Duodenal mucosa (tissue), 2 donors: Measurements from ENCODE around the gene TESMIN.

Experiments used
- H3K27ac ChIP-seq: one replicate; pipeline ENCODE4 v1.7.0; 2013; ENCODE audit warnings: low read depth, low read length
- H3K27me3 ChIP-seq, 2 donors: one replicate each; pipeline ENCODE4 v1.7.0; 2013; ENCODE audit warnings: low read length in 2 of 2, control low read depth in 1 of 2; ENCODE audit not compliant: insufficient read depth in 2 of 2, control insufficient read depth in 1 of 2
- H3K36me3 ChIP-seq, 2 donors: one replicate each; pipeline ENCODE4 v1.7.0; 2013; ENCODE audit warnings: low read length in 2 of 2, control low read depth in 1 of 2; ENCODE audit not compliant: insufficient read depth in 2 of 2, control insufficient read depth in 1 of 2
- H3K4me1 ChIP-seq, 2 donors: one replicate each; pipeline ENCODE4 v1.7.0; 2013; ENCODE audit warnings: low read length in 2 of 2, control low read depth in 1 of 2; ENCODE audit not compliant: insufficient read depth in 2 of 2, control insufficient read depth in 1 of 2
- H3K4me3 ChIP-seq, 2 donors: one replicate each; pipeline ENCODE4 v1.7.0; 2013; ENCODE audit warnings: low read length in 2 of 2, low read depth in 1 of 2
- H3K9ac ChIP-seq, 2 donors: one replicate each; pipeline ENCODE4 v1.7.0; 2013; ENCODE audit warnings: low read length in 2 of 2, low read depth in 1 of 2
- H3K9me3 ChIP-seq, 2 donors: one replicate each; pipeline ENCODE4 v1.7.0; 2013; ENCODE audit warnings: low read length in 2 of 2, control low read depth in 1 of 2; ENCODE audit not compliant: control insufficient read depth in 1 of 2

Gene TESMIN

DNA sequence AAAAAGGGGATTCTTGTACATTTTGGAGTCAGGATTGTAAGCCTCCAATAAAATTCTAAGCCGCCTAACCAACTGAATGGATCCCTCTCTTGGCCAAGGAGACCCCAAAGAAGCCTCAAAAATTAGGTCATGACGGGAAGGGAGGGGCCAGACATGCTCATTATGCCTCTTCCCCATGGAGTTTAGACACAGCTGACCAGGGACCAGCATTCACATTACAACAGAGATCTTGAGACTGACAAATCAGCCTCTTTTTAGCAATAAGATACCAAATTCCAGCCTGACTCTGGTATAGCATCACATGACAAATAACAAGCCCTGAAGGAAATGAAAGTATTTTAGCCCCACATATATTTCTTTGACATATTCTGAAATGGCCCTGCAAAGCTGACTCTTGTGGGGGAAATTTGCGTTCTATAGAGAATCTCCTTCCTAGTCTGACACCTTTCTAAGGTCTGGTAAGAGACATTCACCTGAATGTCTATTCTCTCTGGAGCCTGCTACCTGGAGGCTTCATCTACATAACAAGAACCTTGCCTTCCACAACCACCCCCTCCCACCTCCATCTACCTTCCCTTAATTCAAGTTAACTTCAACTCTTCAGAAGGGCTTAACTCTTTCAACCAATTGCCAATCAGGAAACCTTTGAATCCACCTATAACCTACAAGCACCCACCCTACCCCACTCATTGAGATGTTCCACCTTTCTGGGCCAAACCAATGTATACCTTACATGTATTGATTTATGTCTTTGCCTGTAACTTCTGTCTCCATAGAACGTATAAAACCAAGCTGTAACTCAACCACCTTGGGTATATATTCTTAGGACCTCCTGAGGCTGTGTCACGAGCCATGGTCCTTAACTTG lies 56.7 kb downstream of the TESMIN start:
- H3K27ac ChIP-seq, result no peak overlapping the region
- no peak overlapping the region for H3K9ac ChIP-seq
- H3K27me3 ChIP-seq, result peaks cover 0 to 1% of the 10 kb centered on the region in 2 donors
- H3K9me3 ChIP-seq, result no peaks in the 10 kb centered on the region
- no peaks in the 10 kb centered on the region for H3K36me3 ChIP-seq
- H3K4me1 ChIP-seq, result no peaks in the 10 kb centered on the region
- no peak overlapping the region for H3K4me3 ChIP-seq

DNA sequence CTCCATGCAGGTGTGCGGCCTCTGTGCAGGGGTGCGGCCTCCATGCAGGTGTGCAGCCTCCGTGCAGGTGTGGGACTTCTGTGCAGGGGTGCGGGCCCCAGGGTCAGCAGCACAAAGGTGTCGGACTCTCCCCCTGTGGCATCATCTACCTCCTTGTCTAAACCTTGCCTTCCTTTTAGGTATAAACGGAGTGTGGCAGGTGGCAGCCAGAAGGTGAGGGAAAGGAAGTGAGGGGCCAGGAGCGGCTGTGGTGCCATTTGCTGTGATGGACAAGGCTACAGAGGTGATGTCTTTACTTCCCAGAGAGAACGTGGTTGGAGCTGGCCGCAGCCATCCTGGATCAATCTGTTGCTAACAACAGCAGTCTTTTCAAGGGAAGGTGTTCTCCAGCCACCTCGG lies 57.8 kb downstream of the TESMIN start:
- Histone ChIP-seq H3K9me3 (no peaks in the 10 kb centered on the region), H3K27ac (no peak overlapping the region), H3K27me3 (peaks cover 0 to 3% of the 10 kb centered on the region in 2 donors), H3K36me3 (no peaks in the 10 kb centered on the region), H3K4me1 (no peaks in the 10 kb centered on the region), H3K9ac (no peak overlapping the region), H3K4me3 (no peak overlapping the region)

DNA sequence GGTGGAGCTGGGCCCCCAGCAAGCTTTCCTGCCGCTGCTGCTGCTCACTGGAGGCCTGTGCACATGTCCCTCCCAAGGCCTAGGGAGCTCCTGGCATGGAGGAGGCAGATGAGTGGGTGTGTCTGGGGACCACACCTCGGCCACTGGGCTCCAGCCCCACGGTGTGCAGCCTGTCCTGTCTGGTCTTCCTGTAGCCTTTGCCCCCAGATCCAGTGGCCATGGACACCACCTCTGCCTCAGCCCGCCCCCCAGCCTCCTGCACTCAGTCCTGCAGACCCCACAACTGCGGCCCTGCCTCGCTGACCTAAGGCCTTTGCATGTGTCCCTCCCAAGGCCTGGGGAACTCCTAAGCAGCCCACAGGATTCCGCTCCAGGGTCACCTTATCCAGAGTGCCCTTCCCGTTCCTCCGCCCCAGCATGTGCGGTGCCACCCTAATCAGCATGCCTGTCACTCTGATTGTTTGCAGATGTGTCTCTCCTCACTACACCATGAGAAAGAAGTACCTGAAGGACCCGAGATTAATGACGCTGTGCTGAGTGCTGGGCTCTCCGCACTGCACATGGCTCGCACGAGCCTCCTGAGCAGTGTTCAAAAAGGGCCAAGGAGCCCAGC lies 58.3 kb downstream of the TESMIN start:
- no peaks in the 10 kb centered on the region for H3K9me3 ChIP-seq
- no peak overlapping the region for H3K9ac ChIP-seq
- no peaks in the 10 kb centered on the region for H3K4me1 ChIP-seq
- H3K4me3 ChIP-seq, result no peak overlapping the region
- peaks cover 0 to 3% of the 10 kb centered on the region in 2 donors for H3K27me3 ChIP-seq
- H3K27ac ChIP-seq, result no peak overlapping the region
- no peaks in the 10 kb centered on the region for H3K36me3 ChIP-seq

DNA sequence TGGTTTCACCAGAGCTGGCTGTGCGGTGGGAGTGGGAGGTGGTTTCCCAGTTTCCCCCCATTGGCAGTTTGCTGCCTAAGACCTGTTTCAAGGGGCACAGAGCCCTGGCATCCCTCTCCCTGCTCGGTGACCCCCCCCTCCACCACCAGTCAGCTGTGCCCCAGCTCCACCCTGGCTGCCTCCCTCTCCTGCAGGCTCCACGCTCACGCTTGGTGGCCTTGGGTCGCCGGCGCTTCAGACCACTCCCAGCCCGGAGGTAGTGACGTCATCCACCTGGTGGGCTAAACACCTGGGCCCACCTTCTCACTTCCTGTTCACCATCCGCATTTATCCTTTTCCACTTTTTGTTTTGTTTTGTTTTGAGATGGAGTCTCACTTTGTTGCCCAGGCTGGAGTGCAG lies 59.2 kb downstream of the TESMIN start:
- Histone ChIP-seq H3K36me3 (no peaks in the 10 kb centered on the region), H3K9me3 (no peaks in the 10 kb centered on the region), H3K4me1 (no peaks in the 10 kb centered on the region), H3K9ac (no peak overlapping the region), H3K27ac (no peak overlapping the region), H3K27me3 (peaks cover 3 to 5% of the 10 kb centered on the region in 2 donors), H3K4me3 (no peak overlapping the region)

DNA sequence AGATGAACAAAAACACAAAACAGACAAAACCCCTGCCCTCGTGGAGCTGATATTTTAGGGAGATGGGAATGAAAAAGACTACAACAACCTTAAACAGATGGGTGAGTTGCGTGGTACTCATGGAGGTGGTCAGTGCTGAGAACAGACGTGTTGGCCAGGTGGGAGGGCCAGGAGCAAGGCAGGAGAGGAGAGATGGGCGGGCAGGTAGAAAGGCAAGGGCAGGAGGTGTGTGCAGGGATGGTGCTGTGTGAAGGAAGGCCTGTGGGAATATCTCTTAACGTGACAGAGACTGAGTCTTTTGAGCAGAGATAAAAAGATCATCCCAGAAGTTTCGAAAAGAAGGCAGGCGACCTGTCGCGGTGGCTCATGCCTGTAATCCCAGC lies 59.9 kb downstream of the TESMIN start:
- H3K36me3 ChIP-seq, result no peaks in the 10 kb centered on the region
- no peak overlapping the region for H3K27ac ChIP-seq
- no peak overlapping the region for H3K4me3 ChIP-seq
- no peak overlapping the region for H3K9ac ChIP-seq
- H3K9me3 ChIP-seq, result no peaks in the 10 kb centered on the region
- H3K4me1 ChIP-seq, result no peaks in the 10 kb centered on the region
- H3K27me3 ChIP-seq, result peaks cover 3 to 8% of the 10 kb centered on the region in 2 donors

DNA sequence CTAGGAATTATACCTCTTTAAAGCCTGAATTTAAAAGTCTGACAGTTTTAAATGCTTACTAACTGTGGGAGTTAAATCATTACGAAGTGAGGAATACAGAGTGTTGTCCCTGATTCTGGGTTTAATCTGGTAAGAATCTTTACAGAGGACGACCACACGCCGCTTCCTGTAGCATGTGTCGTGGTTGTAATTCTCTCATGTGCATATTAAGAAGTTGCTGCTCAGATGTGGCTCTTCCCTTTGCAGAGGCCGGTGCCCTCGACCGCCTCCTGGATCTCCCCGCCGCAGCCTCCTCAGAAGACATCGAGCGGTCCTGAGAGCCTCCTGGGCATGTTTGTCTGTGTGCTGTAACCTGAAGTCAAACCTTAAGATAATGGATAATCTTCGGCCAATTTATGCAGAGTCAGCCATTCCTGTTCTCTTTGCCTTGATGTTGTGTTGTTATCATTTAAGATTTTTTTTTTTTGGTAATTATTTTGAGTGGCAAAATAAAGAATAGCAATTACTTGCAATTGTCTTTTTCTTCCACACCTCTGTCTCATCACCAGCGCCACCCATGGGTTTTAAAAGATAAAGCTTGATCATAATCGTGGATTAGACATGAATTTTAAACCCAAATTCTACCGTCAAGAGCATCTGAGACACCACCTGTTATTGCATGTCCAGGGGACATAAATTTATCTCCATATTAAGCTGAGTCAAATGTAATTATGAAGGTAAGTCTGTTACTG lies 60.5 kb downstream of the TESMIN start:
- Histone ChIP-seq H3K4me1 (no peaks in the 10 kb centered on the region), H3K27ac (no peak overlapping the region), H3K36me3 (no peaks in the 10 kb centered on the region), H3K4me3 (no peak overlapping the region), H3K9me3 (no peaks in the 10 kb centered on the region), H3K9ac (no peak overlapping the region), H3K27me3 (peaks cover 8 to 13% of the 10 kb centered on the region in 2 donors)

DNA sequence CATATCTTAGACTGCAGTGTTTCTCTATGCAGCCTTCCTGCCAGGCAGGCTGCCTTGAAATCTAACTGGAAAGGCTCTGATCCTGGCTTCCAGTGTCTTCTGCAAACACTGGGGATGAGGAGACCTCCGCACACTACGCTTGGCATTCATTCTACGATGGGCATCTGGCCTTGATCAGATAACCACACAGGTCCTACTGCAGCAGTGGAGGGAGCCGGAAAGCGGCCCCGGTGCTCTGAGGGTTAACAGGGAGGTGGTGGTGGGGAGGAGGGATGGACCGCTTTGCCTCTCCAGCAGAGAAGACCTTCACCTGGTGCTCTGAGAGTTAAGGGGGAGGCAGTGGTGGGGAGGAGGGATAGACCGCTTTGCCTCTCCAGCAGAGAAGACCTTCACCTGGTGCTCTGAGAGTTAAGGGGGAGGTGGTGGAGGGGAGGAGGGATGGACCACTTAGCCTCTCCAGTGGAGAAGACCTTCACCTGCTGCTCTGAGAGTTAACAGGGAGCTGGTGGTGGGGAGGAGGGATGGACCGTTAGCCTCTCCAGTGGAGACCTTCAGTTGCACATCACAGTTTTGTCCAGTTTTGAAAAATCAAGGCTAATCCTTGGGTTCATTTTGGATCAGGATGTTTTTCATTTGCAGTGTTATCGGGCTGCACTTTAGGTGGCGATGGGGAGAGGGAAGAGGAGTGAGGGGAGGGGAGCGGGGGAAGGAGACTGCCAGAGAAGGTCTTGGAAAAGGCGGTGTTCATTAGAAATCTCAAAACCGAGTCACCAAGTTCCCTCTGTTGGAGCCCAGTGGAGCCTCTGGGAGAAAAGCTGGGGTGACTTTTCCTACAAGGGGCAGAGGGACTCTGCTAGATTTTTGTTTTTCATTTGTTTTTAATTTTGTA lies 61.3 kb downstream of the TESMIN start:
- H3K36me3 ChIP-seq, result no peaks in the 10 kb centered on the region
- no peak overlapping the region for H3K9ac ChIP-seq
- no peak overlapping the region for H3K4me3 ChIP-seq
- no peak overlapping the region for H3K27ac ChIP-seq
- H3K4me1 ChIP-seq, result no peaks in the 10 kb centered on the region
- peaks cover 17 to 22% of the 10 kb centered on the region in 2 donors for H3K27me3 ChIP-seq
- H3K9me3 ChIP-seq, result no peaks in the 10 kb centered on the region

DNA sequence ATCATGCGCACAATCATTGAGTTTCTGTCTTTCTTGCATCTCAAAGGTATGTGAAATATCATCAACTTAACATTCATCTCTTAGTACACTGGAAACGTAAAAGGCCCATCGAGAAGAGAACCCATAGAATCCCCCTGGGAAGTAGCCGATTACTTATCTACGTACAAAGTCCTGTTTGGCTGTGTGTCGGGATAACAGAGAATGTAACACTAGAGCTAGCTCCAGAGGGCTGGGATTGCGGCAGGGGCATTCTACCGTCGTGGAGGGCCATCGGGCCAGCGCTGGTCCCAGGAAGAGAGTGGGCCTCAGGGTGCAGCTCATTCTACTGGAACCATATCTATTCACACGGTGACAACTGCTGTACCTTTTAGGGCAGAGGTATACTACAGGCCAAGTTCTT lies 62.4 kb downstream of the TESMIN start:
- no peaks in the 10 kb centered on the region for H3K9me3 ChIP-seq
- H3K36me3 ChIP-seq, result no peaks in the 10 kb centered on the region
- no peak overlapping the region for H3K27ac ChIP-seq
- no peak overlapping the region for H3K4me3 ChIP-seq
- peaks cover 22 to 31% of the 10 kb centered on the region in 2 donors for H3K27me3 ChIP-seq
- H3K4me1 ChIP-seq, result no peaks in the 10 kb centered on the region
- no peak overlapping the region for H3K9ac ChIP-seq

DNA sequence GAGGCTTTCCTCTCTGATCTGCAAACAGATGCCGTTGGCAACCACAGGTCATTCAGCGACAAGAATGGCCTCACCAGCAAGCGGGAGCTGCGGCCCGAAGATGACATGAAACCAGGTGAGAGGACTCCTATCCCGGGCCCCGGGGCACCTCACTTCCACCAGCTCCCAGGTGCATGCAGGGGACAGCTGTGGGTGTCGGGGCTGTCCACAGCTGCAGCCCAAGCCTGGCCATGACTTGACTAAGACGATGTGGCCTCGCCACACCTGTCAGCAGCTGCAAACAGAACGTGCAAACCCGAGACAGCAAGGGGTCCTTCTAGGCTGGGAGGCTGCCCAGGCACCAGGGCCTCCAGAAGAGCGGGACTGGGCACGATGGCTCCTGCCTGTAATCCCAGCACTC lies 63.3 kb downstream of the TESMIN start:
- Histone ChIP-seq H3K36me3 (no peaks in the 10 kb centered on the region), H3K27me3 (peaks cover 31 to 39% of the 10 kb centered on the region in 2 donors), H3K27ac (no peak overlapping the region), H3K4me3 (no peak overlapping the region), H3K9me3 (no peaks in the 10 kb centered on the region), H3K9ac (no peak overlapping the region), H3K4me1 (no peaks in the 10 kb centered on the region)
